OCI-LY3 (cell line): ENCODE results near the gene TMEM219.

ENCODE experiments used
- EZH2phosphoT487 ChIP-seq: fragments of 200-600 bp; shearing (Covaris generic); IDR thresholded peaks from 2 replicates; pipeline ENCODE4 v1.6.1; 2018; ENCODE audit warnings: antibody characterized with exemption, mixed run types, low read depth
- TF ChIP-seq, protein P1 (sequence below): fragments of 200-600, 300-600 bp; sonication (generic); IDR thresholded peaks from 2 replicates; pipeline ENCODE4 v1.5.1; 2014; ENCODE audit warnings: antibody characterized with exemption, low read length, low read depth

DNA sequence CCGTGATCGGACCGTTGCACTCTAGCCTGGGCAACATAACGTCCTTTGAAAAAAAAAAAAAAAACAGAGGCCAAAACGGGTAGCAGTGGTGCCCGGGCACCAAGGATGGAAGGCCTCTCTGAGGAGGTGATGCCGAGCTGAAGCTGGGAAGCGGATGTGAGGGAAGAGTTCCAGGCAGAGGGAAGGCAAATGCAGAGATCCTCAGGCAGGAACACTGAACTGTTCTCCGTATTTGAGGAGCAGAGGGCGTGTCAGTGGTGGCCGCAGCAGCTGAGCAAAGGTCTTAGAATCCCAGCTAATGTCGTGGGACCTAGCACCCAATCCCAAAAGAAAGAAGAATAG is 35.2 kb upstream of the TMEM219 start:
- TF ChIP-seq, protein P1, sequence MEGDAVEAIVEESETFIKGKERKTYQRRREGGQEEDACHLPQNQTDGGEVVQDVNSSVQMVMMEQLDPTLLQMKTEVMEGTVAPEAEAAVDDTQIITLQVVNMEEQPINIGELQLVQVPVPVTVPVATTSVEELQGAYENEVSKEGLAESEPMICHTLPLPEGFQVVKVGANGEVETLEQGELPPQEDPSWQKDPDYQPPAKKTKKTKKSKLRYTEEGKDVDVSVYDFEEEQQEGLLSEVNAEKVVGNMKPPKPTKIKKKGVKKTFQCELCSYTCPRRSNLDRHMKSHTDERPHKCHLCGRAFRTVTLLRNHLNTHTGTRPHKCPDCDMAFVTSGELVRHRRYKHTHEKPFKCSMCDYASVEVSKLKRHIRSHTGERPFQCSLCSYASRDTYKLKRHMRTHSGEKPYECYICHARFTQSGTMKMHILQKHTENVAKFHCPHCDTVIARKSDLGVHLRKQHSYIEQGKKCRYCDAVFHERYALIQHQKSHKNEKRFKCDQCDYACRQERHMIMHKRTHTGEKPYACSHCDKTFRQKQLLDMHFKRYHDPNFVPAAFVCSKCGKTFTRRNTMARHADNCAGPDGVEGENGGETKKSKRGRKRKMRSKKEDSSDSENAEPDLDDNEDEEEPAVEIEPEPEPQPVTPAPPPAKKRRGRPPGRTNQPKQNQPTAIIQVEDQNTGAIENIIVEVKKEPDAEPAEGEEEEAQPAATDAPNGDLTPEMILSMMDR: no peak
- TF ChIP-seq EZH2phosphoT487: no peak
